Esophagus muscularis mucosa (tissue), 4 donors: ENCODE data around the gene SMIM14. TPM values are rescaled to one million over a fixed set of nuclear protein-coding genes. Genes with fewer than 3 reads are reported as not detected.

Experiments
- DNase-seq: peaks from one replicate; pipeline ENCODE4 v3.0.0-alpha.2; 2017; ENCODE audit errors: extremely low spot score
- H3K27ac ChIP-seq, 4 donors: fragments of 200-600 bp; sonication (generic); replicated peaks in 1 of 4; 1 replicate in 3 of 4; 2 replicates in 1 of 4; pipeline ENCODE4 v1.5.1; 2016 to 2019; ENCODE audit warnings: mild to moderate bottlenecking in 1 of 4
- H3K27me3 ChIP-seq, 4 donors: fragments of 200-600 bp; sonication (generic); one replicate each; pipeline versions ENCODE4 v1.5.1 to v1.6.0; 2016 to 2019
- H3K36me3 ChIP-seq, 4 donors: fragments of 200-600 bp; sonication (generic); one replicate each; pipeline ENCODE4 v1.5.1; 2016 to 2019
- H3K4me1 ChIP-seq, 4 donors: fragments of 200-600 bp; sonication (generic); one replicate each; pipeline ENCODE4 v1.5.1; 2016 to 2019
- H3K4me3 ChIP-seq, 4 donors: fragments of 200-600 bp; sonication (generic); 1 replicate in 2 of 4; 2 replicates in 2 of 4; pipeline ENCODE4 v1.5.1; 2016 to 2019; ENCODE audit warnings: mild to moderate bottlenecking in 4 of 4, moderate library complexity in 1 of 4
- H3K9me3 ChIP-seq, 4 donors: fragments of 200-600 bp; sonication (generic); 1 replicate in 3 of 4; 2 replicates in 1 of 4; pipeline ENCODE4 v1.5.1; 2016 to 2019
- CTCF ChIP-seq, 3 experiments: fragments of 200-600 bp in 2 of 3; fragments of 450-650 bp in 1 of 3; sonication (generic) in 2 of 3; IDR thresholded peaks; one replicate each; pipeline ENCODE4 v1.5.1; 2017 to 2019; ENCODE audit warnings: antibody characterized with exemption in 3 of 3, mild to moderate bottlenecking in 2 of 3, moderate library complexity in 1 of 3
- EP300 ChIP-seq: sonication (generic); formaldehyde crosslinking; IDR thresholded peaks from one replicate; pipeline ENCODE4 v1.6.1; 2017; ENCODE audit warnings: antibody characterized with exemption
- POLR2A ChIP-seq: fragments of 450-650 bp; IDR thresholded peaks from one replicate; pipeline ENCODE4 v1.6.1; 2017; ENCODE audit warnings: antibody characterized with exemption, moderate library complexity, mild to moderate bottlenecking, low read depth
- POLR2AphosphoS5 ChIP-seq, 2 donors: sonication (generic); formaldehyde crosslinking; IDR thresholded peaks; one replicate each; pipeline ENCODE4 v1.6.1; 2017; ENCODE audit warnings: antibody characterized with exemption in 2 of 2
- WGBS: methylation state at CpG from one replicate; pipeline ENCODE4 v1.1.5; 2018; 5-methylcytosine and 5-hydroxymethylcytosine counted together
- intact Hi-C: fragments of 100-400 bp; cut with DNase I; formaldehyde crosslinking; loops from one replicate; pipeline ENCODE4 v1.15.1; 2023
- total RNA-seq, 4 donors: library from RNA; depleted of rRNA; stranded (reverse); fragments of >200 nt; gene quantifications; one replicate each; pipeline versions ENCODE4 v1.1.0 to v1.2.1, GENCODE V29; 2016

The SMIM14 gene
- total RNA-seq, 4 donors from 2014 or later: 27.3 to 39.0 (median 29.6) TPM

GRCh38 chr4:39525822-39526690, 112.6 kb downstream of the SMIM14 start:
- Histone ChIP-seq H3K36me3 (no peaks in the 10 kb centered on the region), H3K9me3 (no peaks in the 10 kb centered on the region), H3K4me1 (peaks cover 19 to 38% (median 33%) of the 10 kb centered on the region in 4 donors), H3K27me3 (no peaks in the 10 kb centered on the region), H3K4me3 (peak overlapping the region; percentile 75 to 89 (median 85)), H3K27ac (peak overlapping the region; percentile 92 to 98 (median 95))
- no peak for DNase-seq
- intact Hi-C loops: loop anchor here (5.0 kb wide), 3 partner anchors 69 to 344 kb away; partner anchors contain the start of genes LIAS, RPL9, UBE2K and WDR19
- 14% methylated on average over 9 of the region's 9 CpGs for WGBS
- TF ChIP-seq CTCF (IDR thresholded peaks at IDR 0.05) (no peak), EP300 (no peak), POLR2AphosphoS5 (IDR thresholded peaks at IDR 0.05) (no peak), POLR2A (no peak)

GRCh38 chr4:39524161-39524957, 114.3 kb downstream of the SMIM14 start:
- TF ChIP-seq CTCF (IDR thresholded peaks at IDR 0.05) (no peak), POLR2AphosphoS5 (IDR thresholded peaks at IDR 0.05) (no peak), POLR2A (no peak), EP300 (no peak)
- DNase-seq: no peak
- H3K36me3 ChIP-seq: peaks cover 0 to 10% (median 4%) of the 10 kb centered on the region in 4 donors
- H3K4me1 ChIP-seq: peaks cover 19 to 38% (median 32%) of the 10 kb centered on the region in 4 donors
- H3K27me3 ChIP-seq: no peaks in the 10 kb centered on the region
- no peak overlapping the region for H3K27ac ChIP-seq
- 88% methylated on average over 7 of the region's 7 CpGs for WGBS
- H3K9me3 ChIP-seq: no peaks in the 10 kb centered on the region
- intact Hi-C loops: no loop called here
- no peak overlapping the region for H3K4me3 ChIP-seq

GRCh38 chr4:39522068-39522467, 116.6 kb downstream of the SMIM14 start:
- no peak overlapping the region for H3K27ac ChIP-seq
- TF ChIP-seq EP300 (no peak), POLR2AphosphoS5 (IDR thresholded peaks at IDR 0.05) (no peak), POLR2A (no peak), CTCF (IDR thresholded peaks at IDR 0.05) (no peak)
- intact Hi-C loops: no loop called here

DNA sequence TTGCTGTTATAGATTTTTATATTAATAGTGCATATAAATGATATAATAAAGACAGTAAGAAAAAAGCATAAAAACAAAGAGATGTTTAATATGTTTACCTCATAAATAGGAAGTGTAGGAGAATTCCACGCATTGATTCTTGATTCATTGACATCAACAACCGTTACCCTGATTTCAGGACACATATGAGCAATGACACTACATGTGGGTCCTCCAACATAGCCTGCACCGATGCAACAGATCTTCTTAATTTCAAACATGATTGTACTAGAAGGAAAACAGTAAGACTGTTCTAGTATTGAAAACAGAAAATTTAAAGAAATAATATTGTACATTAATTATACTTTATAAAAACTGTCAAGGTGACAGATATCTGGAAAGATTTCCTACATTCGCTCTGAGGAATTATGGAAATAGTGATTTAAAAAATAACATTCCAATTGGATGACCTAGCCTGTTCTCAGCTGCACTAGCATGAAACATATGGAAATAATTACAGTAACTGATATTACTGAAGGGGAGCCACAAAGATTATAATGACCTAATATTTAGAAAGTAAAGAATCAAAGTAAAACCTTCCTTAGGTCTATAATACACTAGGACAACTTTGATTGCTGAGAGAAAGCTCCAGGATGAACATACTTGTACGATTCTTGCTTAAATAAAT, 117.3 kb downstream of the SMIM14 start:
- no peak overlapping the region for H3K4me3 ChIP-seq
- H3K4me1 ChIP-seq: peaks cover 6 to 20% (median 16%) of the 10 kb centered on the region in 4 donors
- 64% methylated on average over 5 of the region's 5 CpGs for WGBS
- intact Hi-C loops: no loop called here
- H3K27me3 ChIP-seq: no peaks in the 10 kb centered on the region
- TF ChIP-seq EP300 (no peak), CTCF (IDR thresholded peaks at IDR 0.05) (no peak), POLR2A (no peak), POLR2AphosphoS5 (IDR thresholded peaks at IDR 0.05) (no peak)
- peaks cover 6 to 35% (median 18%) of the 10 kb centered on the region in 4 donors for H3K36me3 ChIP-seq
- no peaks in the 10 kb centered on the region for H3K9me3 ChIP-seq
- no peak for DNase-seq
- H3K27ac ChIP-seq: no peak overlapping the region

More at GRCh38 chr4:39522068-39522467, 116.6 kb downstream of the SMIM14 start:
- no peaks in the 10 kb centered on the region for H3K27me3 ChIP-seq
- no peak overlapping the region for H3K4me3 ChIP-seq
- H3K9me3 ChIP-seq: no peaks in the 10 kb centered on the region
- 43% methylated on average over 2 of the region's 2 CpGs for WGBS
- peaks cover 8 to 24% (median 20%) of the 10 kb centered on the region in 4 donors for H3K4me1 ChIP-seq
- no peak for DNase-seq
- peaks cover 6 to 33% (median 18%) of the 10 kb centered on the region in 4 donors for H3K36me3 ChIP-seq
